Neutrophil (primary cell): Measurements from ENCODE around the gene GAB3.
"Not testable (repeated sequence)": the region's sequence is repeated elsewhere in the genome, so short reads cannot be mapped to it uniquely, and the experiment has no call there.

Source experiments
- H3K27ac ChIP-seq: fragments of 200-600 bp; sonication (generic); 2 replicates; pipeline ENCODE4 v1.5.1; 2016; ENCODE audit warnings: mild to moderate bottlenecking, moderate library complexity
- H3K27me3 ChIP-seq: fragments of 200-600 bp; sonication (generic); 2 replicates; pipeline ENCODE4 v1.6.0; 2016; ENCODE audit warnings: mild to moderate bottlenecking
- H3K36me3 ChIP-seq: fragments of 200-600 bp; sonication (generic); 2 replicates; pipeline ENCODE4 v1.5.1; 2017
- H3K4me1 ChIP-seq, 2 experiments: fragments of 200-600 bp in 1 of 2; sonication (generic) in 1 of 2; 1 replicate in 1 of 2; 2 replicates in 1 of 2; pipeline versions ENCODE4 v1.5.1 to v1.6.1; 2013 to 2016; ENCODE audit warnings: low read depth in 1 of 2, low read length in 1 of 2, mild to moderate bottlenecking in 1 of 2, moderate library complexity in 1 of 2; ENCODE audit not compliant: control insufficient read depth in 1 of 2, insufficient read depth in 1 of 2
- H3K4me3 ChIP-seq, 2 experiments: fragments of 200-600 bp in 1 of 2; sonication (generic) in 1 of 2; 1 replicate in 1 of 2; 2 replicates in 1 of 2; pipeline ENCODE4 v1.5.1; 2013 to 2016; ENCODE audit warnings: low read depth in 1 of 2, low read length in 1 of 2, mild to moderate bottlenecking in 1 of 2, moderate library complexity in 1 of 2
- H3K9me3 ChIP-seq: fragments of 200-600 bp; sonication (generic); 2 replicates; pipeline ENCODE4 v1.5.1; 2016
- CTCF ChIP-seq: fragments of 200-600 bp; sonication (generic); IDR thresholded peaks from 2 replicates; pipeline ENCODE4 v1.5.1; 2016; ENCODE audit warnings: antibody characterized with exemption

The GAB3 gene

GRCh38 chrX:154649503-154650220 lies 101.2 kb downstream of the GAB3 start:
- no peaks in the 10 kb centered on the region for H3K4me1 ChIP-seq
- no peak overlapping the region for H3K27ac ChIP-seq
- H3K9me3 ChIP-seq = no peaks in the 10 kb centered on the region
- TF ChIP-seq CTCF = no peak
- no peaks in the 10 kb centered on the region for H3K27me3 ChIP-seq
- H3K4me3 ChIP-seq = no peak overlapping the region
- no peaks in the 10 kb centered on the region for H3K36me3 ChIP-seq

DNA sequence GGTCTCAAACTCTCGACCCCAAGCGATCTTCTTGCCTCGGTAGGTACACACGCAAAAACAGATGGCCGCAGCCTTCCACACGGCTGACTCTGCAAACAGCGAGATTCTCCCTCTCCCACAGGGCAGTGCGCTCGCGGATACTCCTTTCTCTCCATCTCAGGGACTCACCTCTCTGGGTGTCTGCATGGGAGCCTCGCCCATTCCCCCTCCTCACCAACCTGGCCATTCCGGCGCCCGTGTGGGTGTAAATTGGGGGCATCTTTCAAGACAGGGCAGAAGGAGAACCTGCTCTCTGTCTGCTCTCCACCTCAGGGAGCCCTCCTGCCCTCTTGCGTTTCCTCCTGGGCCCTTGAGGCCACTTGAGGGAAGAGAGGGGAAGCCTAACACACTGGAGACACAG lies 101.9 kb downstream of the GAB3 start:
- H3K27ac ChIP-seq = no peak overlapping the region

GRCh38 chrX:154645745-154646378 lies 105.0 kb downstream of the GAB3 start:
- H3K36me3 ChIP-seq, H3K27me3 ChIP-seq, H3K4me1 ChIP-seq, H3K27ac ChIP-seq, H3K4me3 ChIP-seq, H3K9me3 ChIP-seq: not testable (repeated sequence)

More for the DNA sequence above, 101.9 kb downstream of the GAB3 start:
- no peak overlapping the region for H3K4me3 ChIP-seq
- no peaks in the 10 kb centered on the region for H3K4me1 ChIP-seq
- TF ChIP-seq CTCF = no peak
- no peaks in the 10 kb centered on the region for H3K27me3 ChIP-seq
- no peaks in the 10 kb centered on the region for H3K9me3 ChIP-seq
- H3K36me3 ChIP-seq = no peaks in the 10 kb centered on the region

GRCh38 chrX:154643708-154644107 lies 107.2 kb downstream of the GAB3 start:
- H3K27ac ChIP-seq, H3K4me1 ChIP-seq, H3K9me3 ChIP-seq, H3K36me3 ChIP-seq, H3K4me3 ChIP-seq, H3K27me3 ChIP-seq: not testable (repeated sequence)

DNA sequence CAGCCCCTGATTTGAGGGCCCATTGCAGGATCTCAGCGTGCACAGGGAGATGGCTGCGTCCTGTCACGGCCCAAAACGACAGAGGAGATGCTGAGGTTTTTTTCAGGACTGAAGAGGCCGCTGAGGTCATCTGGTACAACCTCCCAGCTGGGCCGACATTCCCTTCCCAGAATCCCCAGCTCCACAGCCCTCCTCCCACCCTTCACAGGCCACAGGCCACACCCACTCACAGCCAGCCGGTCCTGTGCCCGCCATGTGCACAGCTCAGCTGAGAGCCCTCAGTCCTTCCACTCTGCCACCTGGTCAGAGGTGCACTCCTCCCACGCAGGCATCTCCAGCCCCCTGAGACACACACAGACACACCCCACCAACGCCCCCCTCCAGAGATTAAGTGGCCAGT lies 109.1 kb downstream of the GAB3 start:
- H3K27ac ChIP-seq, H3K4me3 ChIP-seq, H3K27me3 ChIP-seq, H3K36me3 ChIP-seq, H3K9me3 ChIP-seq, H3K4me1 ChIP-seq: not testable (repeated sequence)

DNA sequence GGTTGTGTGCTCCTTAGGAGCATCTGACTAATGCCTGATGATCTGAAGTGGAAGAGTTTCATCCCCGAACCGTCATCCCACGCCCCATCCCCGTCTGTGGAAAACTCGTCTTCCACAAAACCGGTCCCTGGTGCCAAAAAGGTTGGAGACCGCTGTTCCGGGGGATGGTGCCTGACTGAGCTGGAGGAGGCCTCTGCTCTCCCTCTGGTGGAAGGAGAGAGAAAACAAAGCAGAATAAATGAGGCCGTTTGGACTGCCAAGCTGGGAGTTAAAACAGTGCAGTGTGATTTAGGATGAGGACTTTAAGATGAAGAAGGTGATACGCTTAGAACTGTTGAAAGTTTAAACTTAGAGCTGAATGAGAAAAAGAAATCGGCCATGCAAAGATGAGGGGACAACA lies 117.2 kb downstream of the GAB3 start:
- not testable (repeated sequence) for H3K9me3 ChIP-seq, H3K4me3 ChIP-seq

DNA sequence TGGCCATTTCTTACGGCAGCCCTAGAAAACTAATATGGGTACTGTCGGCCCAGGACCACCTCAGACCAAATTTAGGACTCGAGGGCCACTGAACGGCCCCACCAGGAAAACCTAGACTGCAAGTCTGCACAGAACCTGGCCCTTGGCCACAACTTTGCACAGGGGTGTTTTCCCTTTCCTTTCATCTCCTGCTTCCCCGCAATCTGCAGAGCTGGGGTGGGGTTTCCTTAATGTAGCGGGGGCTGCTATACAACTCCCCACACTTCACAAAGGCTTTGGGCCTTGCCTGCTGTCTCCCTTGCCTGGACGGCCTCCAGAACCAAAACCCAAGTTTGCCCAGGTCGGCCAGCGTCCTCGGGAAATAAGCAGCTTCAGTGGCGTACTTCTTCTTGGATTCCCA lies 119.9 kb downstream of the GAB3 start:
- H3K27ac ChIP-seq, H3K4me3 ChIP-seq, H3K9me3 ChIP-seq, H3K4me1 ChIP-seq, H3K27me3 ChIP-seq, H3K36me3 ChIP-seq: not testable (repeated sequence)

More for the DNA sequence above, 117.2 kb downstream of the GAB3 start:
- H3K27me3 ChIP-seq, H3K36me3 ChIP-seq, H3K27ac ChIP-seq, H3K4me1 ChIP-seq: not testable (repeated sequence)

DNA sequence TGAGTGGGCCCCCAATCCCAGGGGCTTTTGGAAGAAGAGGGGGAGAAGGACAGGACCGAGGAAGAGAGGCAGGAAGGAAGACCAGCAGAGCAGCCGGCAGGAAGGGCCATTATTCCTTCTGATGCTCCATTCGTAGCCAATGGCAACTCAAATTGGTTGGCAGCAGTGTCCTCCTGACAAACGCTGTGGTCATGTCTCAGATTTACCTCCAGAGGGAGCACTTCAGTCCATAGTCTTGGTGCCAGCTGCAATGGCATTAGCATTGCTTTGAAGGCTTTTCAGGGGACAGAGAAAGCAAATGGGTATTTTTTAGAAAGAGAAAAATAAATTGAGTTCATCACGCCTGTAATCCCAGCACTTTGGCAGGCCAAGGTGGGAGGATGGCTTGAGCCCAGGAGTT lies 121.9 kb downstream of the GAB3 start:
- H3K27me3 ChIP-seq, H3K27ac ChIP-seq: not testable (repeated sequence)

More for the DNA sequence above, 121.9 kb downstream of the GAB3 start:
- not testable (repeated sequence) for H3K36me3 ChIP-seq, H3K4me3 ChIP-seq, H3K4me1 ChIP-seq, H3K9me3 ChIP-seq
